Measurements from ENCODE around the gene LDHA. TPM values are rescaled to one million over a fixed set of nuclear protein-coding genes. Genes with fewer than 3 reads are reported as not detected.

The LDHA gene
- total and polyA plus RNA-seq, 9 of the 15 experiments (the other 6 are each of a cell fraction or from before 2014, with no cell fraction given) = 535 to 3,001 (median 926) TPM

- TF ChIP-seq AFF4 (CRISPR knock-in tag; IDR thresholded peaks at IDR 0.05) (no peak), ZNF395 (CRISPR knock-in tag; IDR thresholded peaks at IDR 0.05) (no peak), TFAP4 (CRISPR knock-in tag; IDR thresholded peaks at IDR 0.05; ENCODE audit: borderline replicate concordance) (peak; percentile 83), SMARCE1 (IDR thresholded peaks at IDR 0.05) (no peak), TAF1 (IDR thresholded peaks at IDR 0.05; ENCODE audit: control insufficient read depth, extremely low read depth, insufficient read depth, low read length, severe bottlenecking) (no peak), EZH2 (IDR thresholded peaks at IDR 0.05; ENCODE audit: borderline replicate concordance, low read depth, low read length) (no peak), MECOM (CRISPR knock-in tag; IDR thresholded peaks at IDR 0.05) (no peak), POLR2A (conservative IDR thresholded peaks at IDR 0.05) (peak; percentile 74), TSC22D4 (tag; IDR thresholded peaks at IDR 0.05) (no peak), HNRNPL (IDR thresholded peaks at IDR 0.05; ENCODE audit: low read depth, low read length) (no peak), ZNF274 (IDR thresholded peaks at IDR 0.05; ENCODE audit: borderline replicate concordance, low read depth, low read length) (no peak), MCM3 (IDR thresholded peaks at IDR 0.05) (no peak), ARID3A (IDR thresholded peaks at IDR 0.05; ENCODE audit: borderline replicate concordance, low read depth, low read length) (no peak), NR1H2 (CRISPR knock-in tag; IDR thresholded peaks at IDR 0.05) (no peak), CREB1 (IDR thresholded peaks at IDR 0.05) (no peak), CREB1 (CRISPR knock-in tag; IDR thresholded peaks at IDR 0.05) (peak; percentile 43; the same call in 1 of the 2 replicates), ZNF23 (CRISPR knock-in tag; IDR thresholded peaks at IDR 0.05) (no peak), MYNN (IDR thresholded peaks at IDR 0.05) (no peak), MYNN (CRISPR knock-in tag; IDR thresholded peaks at IDR 0.05) (no peak), ZNF124 (CRISPR knock-in tag; IDR thresholded peaks at IDR 0.05) (no peak), ZKSCAN1 (IDR thresholded peaks at IDR 0.05; ENCODE audit: low read depth, low read length) (no peak), SIN3A (IDR thresholded peaks at IDR 0.05; ENCODE audit: borderline replicate concordance in 2 of 2, control insufficient read depth in 1 of 2, low read depth in 2 of 2, low read length in 2 of 2) (peak; percentile 42 to 45; a peak in 1 of 4 replicates)
Observed at GRCh38 chr11:18395735-18396504, 1.6 kb downstream of the LDHA start (continued).
